K562 (cell line): ENCODE measurements around the gene THRSP. TPM values are rescaled to one million over a fixed set of nuclear protein-coding genes. Genes with fewer than 3 reads are reported as not detected.

Experiments
- CHD4 ChIP-seq: fragments of 200-600 bp; sonication (generic); IDR thresholded peaks from 3 replicates; pipeline ENCODE4 v1.6.1; 2012; ENCODE audit warnings: low read depth, mild to moderate bottlenecking, mixed read lengths, low read length, inconsistent platforms; ENCODE audit not compliant: insufficient read depth, insufficient replicate concordance, poor library complexity, severe bottlenecking
- IRF1 ChIP-seq: sonication (generic); formaldehyde crosslinking; IDR thresholded peaks from 2 replicates; pipeline ENCODE4 v1.8.0; 2022; ENCODE audit warnings: missing genetic modification reagents, mild to moderate bottlenecking, borderline replicate concordance
- MGA ChIP-seq: fragments of 450-650 bp; IDR thresholded peaks from 2 replicates; pipeline ENCODE4 v1.6.1; 2016; ENCODE audit warnings: mild to moderate bottlenecking, moderate library complexity
- MXI1 ChIP-seq: IDR thresholded peaks from 2 replicates; pipeline ENCODE4 v1.6.1; 2011; ENCODE audit warnings: low read depth, mild to moderate bottlenecking, improper control_type of control experiment, low read length
- PCBP2 ChIP-seq: fragments of 200-400 bp; formaldehyde crosslinking; IDR thresholded peaks from 2 replicates; pipeline ENCODE4 v1.6.1; 2018; ENCODE audit warnings: low read length, low read depth, mild to moderate bottlenecking, moderate library complexity; ENCODE audit not compliant: poor library complexity, severe bottlenecking
- RBM22 ChIP-seq: fragments of 200-400 bp; formaldehyde crosslinking; IDR thresholded peaks from 2 replicates; pipeline ENCODE4 v1.6.1; 2018; ENCODE audit warnings: low read length, low read depth; ENCODE audit not compliant: poor library complexity, severe bottlenecking
- TSHZ1 ChIP-seq: fragments of 250-450 bp; sonication (Bioruptor Pico); IDR thresholded peaks from 2 replicates; pipeline ENCODE4 v1.4.0; 2020; ENCODE audit warnings: mild to moderate bottlenecking, moderate library complexity
- ZNF780A ChIP-seq: fragments of 250-450 bp; sonication (Bioruptor Pico); IDR thresholded peaks from 2 replicates; pipeline ENCODE4 v1.5.0; 2021; ENCODE audit warnings: mild to moderate bottlenecking
- polyA plus RNA-seq, 8 experiments: library from polyadenylated mRNA; depleted of rRNA in 4 of 8; stranded (reverse) in 5 of 8; unstranded in 3 of 8; fragments of >200 nt; fragmentation: Nextera tagmentation in 2 of 8; fragmentation: Illumina TruSeq in 1 of 8; extraction: Ambion mirVana in 2 of 8; extraction: Trizol in 1 of 8; gene quantifications; 2 replicates each; pipeline versions ENCODE4 v1.2.1 to v1.2.3, GENCODE V29; 2011 to 2014; ENCODE audit warnings: inconsistent platforms in 1 of 8, missing spikeins in 1 of 8
- total RNA-seq, 7 experiments: library from RNA; depleted of rRNA in 6 of 7; stranded (reverse); fragments of >200 nt in 6 of 7; fragmentation: Illumina TruSeq in 2 of 7; extraction: Trizol in 2 of 7; gene quantifications; 2 replicates each; pipeline versions ENCODE4 v1.2.1 to v1.2.3, GENCODE V29; 2011 to 2021; ENCODE audit warnings: low replicate concordance in 1 of 7

THRSP gene
- total and polyA plus RNA-seq, 9 of the 15 experiments (the other 6 are each of a cell fraction or from before 2014, with no cell fraction given): 0.23 to 0.56 (median 0.31) TPM; not detected in 2

GRCh38 chr11:78079232-78080083 lies 15.8 kb downstream of the THRSP start, which contains the start of gene NDUFC2 (continued):
- TF ChIP-seq TSHZ1 (CRISPR knock-in tag) (no peak), PCBP2 (no peak), IRF1 (no peak), MXI1 (peak; percentile 61; the same call in 1 of the 2 replicates), RBM22 (peak; percentile 84), ZNF780A (CRISPR knock-in tag) (no peak), CHD4 (no peak), MGA (peak; percentile 69)
